Astrocyte of the spinal cord (primary cell): Measurements from ENCODE around the gene MEF2A.
"Not testable (repeated sequence)": the region's sequence is repeated elsewhere in the genome, so short reads cannot be mapped to it uniquely, and the experiment has no call there.

Experiments
- DNase-seq: peaks from one replicate; pipeline ENCODE4 v3.0.0; 2011; ENCODE audit warnings: low read depth, low spot score
- H3K4me3 ChIP-seq: 2 replicates; pipeline ENCODE4 v1.5.1; 2011; ENCODE audit warnings: low read depth, mild to moderate bottlenecking, low read length, moderate library complexity
- CTCF ChIP-seq: IDR thresholded peaks from 2 replicates; pipeline ENCODE4 v1.5.1; 2012; ENCODE audit warnings: low read depth, mild to moderate bottlenecking, low read length, inconsistent platforms
- in situ Hi-C: cut with HindIII; loops from 2 replicates; pipeline ENCODE4 v1.10.0; 2017; ENCODE audit warnings: low sequenced_read_pairs

Gene MEF2A

GRCh38 chr15:99736702-99737101 lies 170.9 kb downstream of the MEF2A start:
- no peak for DNase-seq
- in situ Hi-C loops: no loop called here
- no peak for TF ChIP-seq CTCF
- H3K4me3 ChIP-seq: no peak overlapping the region

GRCh38 chr15:99738021-99738847 lies 172.4 kb downstream of the MEF2A start:
- in situ Hi-C loops: no loop called here
- DNase-seq: no peak
- no peak for TF ChIP-seq CTCF
- no peak overlapping the region for H3K4me3 ChIP-seq

GRCh38 chr15:99741835-99742234 lies 176.1 kb downstream of the MEF2A start:
- in situ Hi-C loops: no loop called here

GRCh38 chr15:99744142-99744541 lies 178.4 kb downstream of the MEF2A start:
- in situ Hi-C loops: no loop called here
- TF ChIP-seq CTCF: no peak
- H3K4me3 ChIP-seq: no peak overlapping the region
- no peak for DNase-seq

More at GRCh38 chr15:99741835-99742234, 176.1 kb downstream of the MEF2A start:
- no peak for DNase-seq
- no peak overlapping the region for H3K4me3 ChIP-seq
- no peak for TF ChIP-seq CTCF

GRCh38 chr15:99745370-99746086 lies 179.7 kb downstream of the MEF2A start:
- DNase-seq: no peak
- no peak for TF ChIP-seq CTCF
- in situ Hi-C loops: no loop called here
- no peak overlapping the region for H3K4me3 ChIP-seq

- no peak for DNase-seq
- in situ Hi-C loops: no loop called here
- TF ChIP-seq CTCF: no peak
- no peak overlapping the region for H3K4me3 ChIP-seq
Measured at GRCh38 chr15:99749386-99749785, 183.6 kb downstream of the MEF2A start.

- H3K4me3 ChIP-seq, in situ Hi-C loops, DNase-seq: not testable (repeated sequence)
Measured at GRCh38 chr15:99750326-99750725, 184.5 kb downstream of the MEF2A start.
